Measurements from ENCODE around the gene OSBPL5.

DNA sequence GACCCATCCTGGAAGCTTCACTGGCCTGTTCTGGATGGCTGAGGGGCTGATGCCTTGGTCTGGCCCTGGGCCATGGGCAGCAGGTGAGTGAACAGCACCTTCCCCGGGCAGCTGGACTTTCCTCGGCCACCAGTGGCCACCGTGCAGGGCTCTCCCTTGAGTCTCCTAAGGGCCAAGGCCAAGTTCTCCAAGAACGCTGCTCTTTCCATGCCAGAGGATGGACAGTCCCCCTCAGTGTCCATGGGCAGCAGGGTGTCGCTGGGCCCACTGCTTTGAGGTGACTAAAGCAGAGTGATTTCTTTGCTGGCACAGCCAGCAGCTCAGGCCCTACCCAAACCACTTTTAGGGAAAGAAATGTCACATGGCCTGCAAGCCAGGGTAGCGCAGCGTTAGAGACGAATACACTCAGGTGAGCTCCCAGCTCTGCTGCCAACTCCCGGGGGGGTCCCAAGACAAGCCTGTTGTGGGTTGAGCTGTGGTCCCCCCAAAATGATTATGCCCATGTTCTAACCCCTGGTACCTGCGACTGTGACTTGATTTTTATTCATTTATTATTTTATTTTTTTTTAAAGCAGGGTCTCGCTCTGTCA is 104.6 kb downstream of the OSBPL5 start:
- TF ChIP-seq, protein P1, sequence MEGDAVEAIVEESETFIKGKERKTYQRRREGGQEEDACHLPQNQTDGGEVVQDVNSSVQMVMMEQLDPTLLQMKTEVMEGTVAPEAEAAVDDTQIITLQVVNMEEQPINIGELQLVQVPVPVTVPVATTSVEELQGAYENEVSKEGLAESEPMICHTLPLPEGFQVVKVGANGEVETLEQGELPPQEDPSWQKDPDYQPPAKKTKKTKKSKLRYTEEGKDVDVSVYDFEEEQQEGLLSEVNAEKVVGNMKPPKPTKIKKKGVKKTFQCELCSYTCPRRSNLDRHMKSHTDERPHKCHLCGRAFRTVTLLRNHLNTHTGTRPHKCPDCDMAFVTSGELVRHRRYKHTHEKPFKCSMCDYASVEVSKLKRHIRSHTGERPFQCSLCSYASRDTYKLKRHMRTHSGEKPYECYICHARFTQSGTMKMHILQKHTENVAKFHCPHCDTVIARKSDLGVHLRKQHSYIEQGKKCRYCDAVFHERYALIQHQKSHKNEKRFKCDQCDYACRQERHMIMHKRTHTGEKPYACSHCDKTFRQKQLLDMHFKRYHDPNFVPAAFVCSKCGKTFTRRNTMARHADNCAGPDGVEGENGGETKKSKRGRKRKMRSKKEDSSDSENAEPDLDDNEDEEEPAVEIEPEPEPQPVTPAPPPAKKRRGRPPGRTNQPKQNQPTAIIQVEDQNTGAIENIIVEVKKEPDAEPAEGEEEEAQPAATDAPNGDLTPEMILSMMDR (conservative IDR thresholded peaks at IDR 0.05; ENCODE audit: low read depth, low read length) = no peak
- TF ChIP-seq EZH2 (IDR thresholded peaks at IDR 0.05; ENCODE audit: low read length, unreplicated experiment) = no peak
- no peak for TF ChIP-seq EZH2phosphoT487 (IDR thresholded peaks at IDR 0.05; ENCODE audit: borderline replicate concordance, low read length)
